ENCODE measurements around the gene VPS39. TPM values are rescaled to one million over a fixed set of nuclear protein-coding genes. Genes with fewer than 3 reads are reported as not detected.

The VPS39 gene
- total and polyA plus RNA-seq, 4 donors: 61.4 to 77.6 (median 66.9) TPM

- Histone ChIP-seq H3K27me3 (ENCODE audit: control insufficient read depth, insufficient read depth, low read length) (no peaks in the 10 kb centered on the region), H3K27ac (ENCODE audit: low read depth, low read length) (no peak overlapping the region), H3K36me3 (ENCODE audit: control insufficient read depth, insufficient read depth, low read length) (peaks cover 73% of the 10 kb centered on the region), H3K4me1 (ENCODE audit: control insufficient read depth, insufficient read depth, low read length) (no peaks in the 10 kb centered on the region), H3K9me3 (ENCODE audit: control insufficient read depth, insufficient read depth, low read length) (no peaks in the 10 kb centered on the region), H3K4me3 (ENCODE audit: low read depth, low read length) (no peak overlapping the region)
- 89% methylated on average over 1 of the region's 6 CpGs for WGBS (ENCODE audit: insufficient coverage)
- DNase-seq (ENCODE audit: low read depth in 4 of 6, low spot score in 6 of 6): no peak
Observed at GRCh38 chr15:42165106-42165505, 43.0 kb downstream of the VPS39 start.

- no peaks in the 10 kb centered on the region for H3K27me3 ChIP-seq (ENCODE audit: control insufficient read depth, insufficient read depth, low read length)
- H3K36me3 ChIP-seq (ENCODE audit: control insufficient read depth, insufficient read depth, low read length): peaks cover 79% of the 10 kb centered on the region
- H3K4me3 ChIP-seq (ENCODE audit: low read depth, low read length): no peak overlapping the region
- no peaks in the 10 kb centered on the region for H3K9me3 ChIP-seq (ENCODE audit: control insufficient read depth, insufficient read depth, low read length)
- 70% methylated on average over 1 of the region's 4 CpGs for WGBS (ENCODE audit: insufficient coverage)
- DNase-seq (ENCODE audit: low read depth in 4 of 6, low spot score in 6 of 6): no peak
- H3K4me1 ChIP-seq (ENCODE audit: control insufficient read depth, insufficient read depth, low read length): peaks cover 3% of the 10 kb centered on the region
- no peak overlapping the region for H3K27ac ChIP-seq (ENCODE audit: low read depth, low read length)
Observed at GRCh38 chr15:42163947-42164550, 44.1 kb downstream of the VPS39 start.

DNA sequence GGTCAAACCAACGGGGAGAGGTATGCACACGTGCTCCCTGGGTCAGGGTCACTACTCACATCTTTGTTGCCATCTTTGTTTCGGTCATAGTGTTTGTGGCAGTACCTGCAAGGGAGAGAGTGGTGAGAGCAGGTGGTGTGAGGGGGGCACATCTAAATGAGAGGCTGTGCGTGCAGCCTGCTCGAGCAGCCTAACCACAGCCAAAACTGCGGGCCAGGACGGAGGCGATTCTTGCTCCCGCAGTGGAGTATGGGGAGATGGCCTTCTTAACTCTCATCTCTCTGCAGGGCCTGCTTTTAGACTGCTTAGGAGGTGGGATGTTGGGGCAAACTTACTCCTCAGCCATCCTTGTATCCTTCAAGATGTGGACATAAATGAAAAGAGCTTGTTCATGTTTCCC is 44.8 kb downstream of the VPS39 start:
- H3K27me3 ChIP-seq (ENCODE audit: control insufficient read depth, insufficient read depth, low read length): no peaks in the 10 kb centered on the region
- no peak overlapping the region for H3K27ac ChIP-seq (ENCODE audit: low read depth, low read length)
- H3K9me3 ChIP-seq (ENCODE audit: control insufficient read depth, insufficient read depth, low read length): no peaks in the 10 kb centered on the region
- H3K36me3 ChIP-seq (ENCODE audit: control insufficient read depth, insufficient read depth, low read length): peaks cover 77% of the 10 kb centered on the region
- no peak for DNase-seq (ENCODE audit: low read depth in 4 of 6, low spot score in 6 of 6)
- H3K4me1 ChIP-seq (ENCODE audit: control insufficient read depth, insufficient read depth, low read length): peaks cover 3% of the 10 kb centered on the region
- WGBS (ENCODE audit: insufficient coverage): 74% methylated on average over 3 of the region's 9 CpGs
- no peak overlapping the region for H3K4me3 ChIP-seq (ENCODE audit: low read depth, low read length)

GRCh38 chr15:42160136-42160535 is 48.0 kb downstream of the VPS39 start:
- WGBS (ENCODE audit: insufficient coverage): 39% methylated on average over 7 of the region's 7 CpGs
- Histone ChIP-seq H3K27me3 (ENCODE audit: control insufficient read depth, insufficient read depth, low read length) (no peaks in the 10 kb centered on the region), H3K9me3 (ENCODE audit: control insufficient read depth, insufficient read depth, low read length) (no peaks in the 10 kb centered on the region), H3K4me1 (ENCODE audit: control insufficient read depth, insufficient read depth, low read length) (peaks cover 13% of the 10 kb centered on the region), H3K27ac (ENCODE audit: low read depth, low read length) (no peak overlapping the region), H3K36me3 (ENCODE audit: control insufficient read depth, insufficient read depth, low read length) (peaks cover 56% of the 10 kb centered on the region), H3K4me3 (ENCODE audit: low read depth, low read length) (no peak overlapping the region)
- peak in 1 of 6 donors; percentile 27 for DNase-seq (ENCODE audit: low read depth in 4 of 6, low spot score in 6 of 6)

- Histone ChIP-seq H3K27ac (ENCODE audit: low read depth, low read length) (no peak overlapping the region), H3K4me3 (ENCODE audit: low read depth, low read length) (no peak overlapping the region), H3K9me3 (ENCODE audit: control insufficient read depth, insufficient read depth, low read length) (no peaks in the 10 kb centered on the region), H3K36me3 (ENCODE audit: control insufficient read depth, insufficient read depth, low read length) (peaks cover 50% of the 10 kb centered on the region), H3K4me1 (ENCODE audit: control insufficient read depth, insufficient read depth, low read length) (peaks cover 16% of the 10 kb centered on the region), H3K27me3 (ENCODE audit: control insufficient read depth, insufficient read depth, low read length) (no peaks in the 10 kb centered on the region)
- peak in 1 of 6 donors; percentile 10 for DNase-seq (ENCODE audit: low read depth in 4 of 6, low spot score in 6 of 6)
- 62% methylated on average over 14 of the region's 18 CpGs for WGBS (ENCODE audit: insufficient coverage)
Observed at GRCh38 chr15:42159381-42160015, 48.6 kb downstream of the VPS39 start.

- Histone ChIP-seq H3K27me3 (ENCODE audit: control insufficient read depth, insufficient read depth, low read length) (no peaks in the 10 kb centered on the region), H3K4me3 (ENCODE audit: low read depth, low read length) (no peak overlapping the region), H3K36me3 (ENCODE audit: control insufficient read depth, insufficient read depth, low read length) (peaks cover 44% of the 10 kb centered on the region), H3K9me3 (ENCODE audit: control insufficient read depth, insufficient read depth, low read length) (no peaks in the 10 kb centered on the region), H3K4me1 (ENCODE audit: control insufficient read depth, insufficient read depth, low read length) (peaks cover 21% of the 10 kb centered on the region), H3K27ac (ENCODE audit: low read depth, low read length) (no peak overlapping the region)
- 84% methylated on average over 10 of the region's 10 CpGs for WGBS (ENCODE audit: insufficient coverage)
- DNase-seq (ENCODE audit: low read depth in 4 of 6, low spot score in 6 of 6): no peak
Observed at GRCh38 chr15:42158941-42159340, 49.2 kb downstream of the VPS39 start.

- Histone ChIP-seq H3K36me3 (ENCODE audit: control insufficient read depth, insufficient read depth, low read length) (peaks cover 38% of the 10 kb centered on the region), H3K27me3 (ENCODE audit: control insufficient read depth, insufficient read depth, low read length) (no peaks in the 10 kb centered on the region), H3K9me3 (ENCODE audit: control insufficient read depth, insufficient read depth, low read length) (no peaks in the 10 kb centered on the region), H3K27ac (ENCODE audit: low read depth, low read length) (no peak overlapping the region), H3K4me3 (ENCODE audit: low read depth, low read length) (no peak overlapping the region), H3K4me1 (ENCODE audit: control insufficient read depth, insufficient read depth, low read length) (peaks cover 21% of the 10 kb centered on the region)
- no peak for DNase-seq (ENCODE audit: low read depth in 4 of 6, low spot score in 6 of 6)
- 89% methylated on average over 2 of the region's 8 CpGs for WGBS (ENCODE audit: insufficient coverage)
Observed at GRCh38 chr15:42157981-42158765, 49.9 kb downstream of the VPS39 start.

DNA sequence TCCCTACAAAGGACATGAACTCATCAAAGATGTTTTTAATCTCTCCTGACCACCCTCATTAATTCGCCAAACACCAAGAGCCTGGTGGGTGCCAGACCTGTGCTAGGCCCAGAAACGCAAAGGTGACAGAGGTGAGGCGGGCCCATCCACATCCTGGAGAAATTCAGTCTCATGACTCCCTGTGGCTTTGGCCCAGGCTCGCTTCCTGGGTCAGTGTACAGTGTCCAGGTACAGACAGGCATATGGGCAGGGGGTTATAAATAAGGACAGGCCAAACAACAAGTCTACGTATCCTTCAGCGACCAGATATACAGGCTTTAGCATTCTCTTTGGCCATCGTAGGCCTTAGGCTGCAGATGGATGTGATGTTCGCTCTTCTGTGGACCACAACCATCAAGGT is 50.7 kb downstream of the VPS39 start:
- Histone ChIP-seq H3K9me3 (ENCODE audit: control insufficient read depth, insufficient read depth, low read length) (no peaks in the 10 kb centered on the region), H3K4me3 (ENCODE audit: low read depth, low read length) (no peak overlapping the region), H3K4me1 (ENCODE audit: control insufficient read depth, insufficient read depth, low read length) (peaks cover 26% of the 10 kb centered on the region), H3K27ac (ENCODE audit: low read depth, low read length) (no peak overlapping the region), H3K27me3 (ENCODE audit: control insufficient read depth, insufficient read depth, low read length) (no peaks in the 10 kb centered on the region), H3K36me3 (ENCODE audit: control insufficient read depth, insufficient read depth, low read length) (peaks cover 30% of the 10 kb centered on the region)
- WGBS (ENCODE audit: insufficient coverage): 100% methylated on average over 4 of the region's 8 CpGs
- no peak for DNase-seq (ENCODE audit: low read depth in 4 of 6, low spot score in 6 of 6)

- Histone ChIP-seq H3K9me3 (ENCODE audit: control insufficient read depth, insufficient read depth, low read length) (no peaks in the 10 kb centered on the region), H3K36me3 (ENCODE audit: control insufficient read depth, insufficient read depth, low read length) (peaks cover 22% of the 10 kb centered on the region), H3K4me1 (ENCODE audit: control insufficient read depth, insufficient read depth, low read length) (peaks cover 35% of the 10 kb centered on the region), H3K27ac (ENCODE audit: low read depth, low read length) (no peak within 1 kb of the TSS), H3K4me3 (ENCODE audit: low read depth, low read length) (no peak within 1 kb of the TSS), H3K27me3 (ENCODE audit: control insufficient read depth, insufficient read depth, low read length) (no peaks in the 10 kb centered on the region)
- WGBS (ENCODE audit: insufficient coverage): 73% methylated on average over 8 of the region's 8 CpGs
- DNase-seq (ENCODE audit: low read depth in 4 of 6, low spot score in 6 of 6): no peak
Observed at GRCh38 chr15:42156243-42156922, 51.7 kb downstream of the VPS39 start, which contains the start of gene PLA2G4F. Gene PLA2G4F, minus strand, starts transcription at chr15:42156636. Its CDS starts 87 bp downstream, at chr15:42156549.
